ENCODE results near the gene AK8.

AK8 gene

DNA sequence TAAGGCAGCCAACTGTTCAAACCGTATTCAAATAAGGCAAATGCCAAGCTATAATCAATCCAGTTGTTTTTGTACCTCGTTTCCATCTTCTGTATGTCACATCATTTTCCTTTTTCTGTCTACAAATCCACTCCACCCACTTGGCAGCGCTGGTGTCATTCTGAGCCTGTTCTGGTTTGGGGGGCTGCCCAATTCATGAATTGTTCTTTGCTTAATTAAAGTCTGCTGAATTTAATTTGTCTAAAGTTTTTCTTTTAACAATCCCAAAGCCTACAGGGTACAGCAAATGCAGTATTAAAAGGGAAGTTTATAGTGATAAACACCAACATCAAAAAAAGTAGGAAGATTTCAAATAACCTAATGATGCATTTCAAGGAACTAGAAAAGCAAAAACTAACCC, 114.5 kb downstream of the AK8 start:
- in situ Hi-C loops (cut with HindIII; ENCODE audit: low sequenced_read_pairs) = no loop called here

DNA sequence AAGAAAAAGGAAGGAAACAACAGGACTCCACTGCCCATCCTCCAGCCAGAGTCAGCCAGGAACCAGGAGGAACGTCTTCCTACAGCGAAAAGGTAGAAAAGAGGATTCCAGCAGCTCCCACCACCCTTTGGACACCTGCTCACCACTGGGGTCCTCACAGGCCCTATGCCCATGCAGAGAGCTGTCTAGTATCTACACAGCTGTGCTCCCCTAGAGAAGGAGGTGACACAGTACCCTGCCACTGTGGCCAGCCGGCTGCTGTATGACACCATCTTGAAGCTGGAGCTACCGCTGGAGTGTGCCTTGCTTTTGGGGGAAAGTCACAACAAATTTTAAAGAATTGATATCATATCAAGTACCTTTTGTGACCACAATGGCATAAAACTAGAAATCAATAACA, 115.2 kb downstream of the AK8 start:
- TF ChIP-seq, protein P1, sequence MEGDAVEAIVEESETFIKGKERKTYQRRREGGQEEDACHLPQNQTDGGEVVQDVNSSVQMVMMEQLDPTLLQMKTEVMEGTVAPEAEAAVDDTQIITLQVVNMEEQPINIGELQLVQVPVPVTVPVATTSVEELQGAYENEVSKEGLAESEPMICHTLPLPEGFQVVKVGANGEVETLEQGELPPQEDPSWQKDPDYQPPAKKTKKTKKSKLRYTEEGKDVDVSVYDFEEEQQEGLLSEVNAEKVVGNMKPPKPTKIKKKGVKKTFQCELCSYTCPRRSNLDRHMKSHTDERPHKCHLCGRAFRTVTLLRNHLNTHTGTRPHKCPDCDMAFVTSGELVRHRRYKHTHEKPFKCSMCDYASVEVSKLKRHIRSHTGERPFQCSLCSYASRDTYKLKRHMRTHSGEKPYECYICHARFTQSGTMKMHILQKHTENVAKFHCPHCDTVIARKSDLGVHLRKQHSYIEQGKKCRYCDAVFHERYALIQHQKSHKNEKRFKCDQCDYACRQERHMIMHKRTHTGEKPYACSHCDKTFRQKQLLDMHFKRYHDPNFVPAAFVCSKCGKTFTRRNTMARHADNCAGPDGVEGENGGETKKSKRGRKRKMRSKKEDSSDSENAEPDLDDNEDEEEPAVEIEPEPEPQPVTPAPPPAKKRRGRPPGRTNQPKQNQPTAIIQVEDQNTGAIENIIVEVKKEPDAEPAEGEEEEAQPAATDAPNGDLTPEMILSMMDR (IDR thresholded peaks at IDR 0.05; ENCODE audit: low read depth, low read length) = no peak
- DNase-seq (ENCODE audit: low read depth, low spot score) = no peak
- in situ Hi-C loops (cut with HindIII; ENCODE audit: low sequenced_read_pairs) = no loop called here
- H3K4me3 ChIP-seq (ENCODE audit: low read depth, low read length) = no peak overlapping the region

More for the DNA sequence above, 114.5 kb downstream of the AK8 start:
- TF ChIP-seq, protein P1 (IDR thresholded peaks at IDR 0.05; ENCODE audit: low read depth, low read length) = no peak
- no peak for DNase-seq (ENCODE audit: low read depth, low spot score)
- H3K4me3 ChIP-seq (ENCODE audit: low read depth, low read length) = no peak overlapping the region

DNA sequence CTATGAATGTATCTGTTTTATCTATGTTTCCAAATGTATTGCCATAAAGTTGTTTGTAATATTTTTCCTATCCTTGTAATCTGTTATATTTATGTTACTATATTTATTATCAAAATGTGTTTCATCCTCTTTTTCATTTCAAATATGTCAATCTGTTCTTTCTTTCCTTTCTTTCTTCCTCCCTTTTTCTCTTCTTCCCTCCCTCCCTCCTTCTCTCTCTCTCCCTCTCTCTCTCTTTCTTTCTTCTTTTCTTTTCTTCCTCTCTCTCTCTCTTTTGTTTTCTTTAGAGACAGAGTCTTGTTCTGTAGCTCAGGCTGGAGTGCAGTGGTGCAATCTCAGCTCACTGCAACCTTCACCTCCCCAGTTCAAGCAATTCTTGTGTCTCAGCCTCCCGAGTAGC, 116.5 kb downstream of the AK8 start:
- TF ChIP-seq, protein P1 (IDR thresholded peaks at IDR 0.05; ENCODE audit: low read depth, low read length) = no peak
- in situ Hi-C loops (cut with HindIII; ENCODE audit: low sequenced_read_pairs) = no loop called here
- no peak for DNase-seq (ENCODE audit: low read depth, low spot score)
- no peak overlapping the region for H3K4me3 ChIP-seq (ENCODE audit: low read depth, low read length)

DNA sequence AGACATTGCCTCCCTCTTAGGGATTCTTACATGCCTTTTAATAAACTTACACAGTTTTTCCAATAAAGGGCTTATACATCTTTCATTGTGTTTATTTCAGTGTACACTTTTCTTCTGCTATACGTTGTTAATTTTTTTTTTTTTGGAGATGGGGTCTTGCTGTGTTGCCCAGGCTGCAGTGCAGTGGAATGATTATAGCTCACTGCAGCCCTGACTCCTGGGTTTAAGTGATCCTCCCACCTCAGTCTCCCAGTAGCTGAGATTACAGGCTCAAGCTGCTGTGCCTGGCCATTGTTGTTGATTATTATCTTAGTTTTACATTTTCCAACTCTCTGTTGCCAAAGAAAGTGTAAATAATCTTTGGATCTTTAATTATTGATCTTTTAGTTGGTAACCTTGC, 118.0 kb downstream of the AK8 start:
- no peak overlapping the region for H3K4me3 ChIP-seq (ENCODE audit: low read depth, low read length)
- in situ Hi-C loops (cut with HindIII; ENCODE audit: low sequenced_read_pairs) = no loop called here
- DNase-seq (ENCODE audit: low read depth, low spot score) = no peak
- TF ChIP-seq, protein P1 (IDR thresholded peaks at IDR 0.05; ENCODE audit: low read depth, low read length) = no peak

DNA sequence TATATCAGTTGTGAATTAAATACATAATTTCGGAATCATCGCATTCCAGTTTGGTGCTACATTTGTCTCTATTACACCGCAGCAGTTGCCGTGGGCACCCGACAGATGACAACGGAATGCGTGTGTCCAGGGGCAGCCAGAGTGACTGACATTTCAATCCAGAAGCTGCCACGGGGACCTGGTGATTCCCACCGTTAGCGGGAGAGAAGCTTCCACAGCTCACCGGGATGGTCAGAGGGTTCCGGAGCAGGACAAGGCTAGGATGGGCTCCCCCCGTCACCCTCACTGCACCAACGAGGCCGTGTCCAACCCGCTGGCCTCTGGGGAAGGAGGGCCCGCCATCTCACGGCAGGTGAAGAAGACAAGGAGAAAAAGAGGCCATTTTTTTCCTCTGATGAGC, 121.1 kb downstream of the AK8 start:
- DNase-seq (ENCODE audit: low read depth, low spot score) = no peak
- TF ChIP-seq, protein P1 (IDR thresholded peaks at IDR 0.05; ENCODE audit: low read depth, low read length) = no peak
- H3K4me3 ChIP-seq (ENCODE audit: low read depth, low read length) = no peak overlapping the region
- in situ Hi-C loops (cut with HindIII; ENCODE audit: low sequenced_read_pairs) = no loop called here

DNA sequence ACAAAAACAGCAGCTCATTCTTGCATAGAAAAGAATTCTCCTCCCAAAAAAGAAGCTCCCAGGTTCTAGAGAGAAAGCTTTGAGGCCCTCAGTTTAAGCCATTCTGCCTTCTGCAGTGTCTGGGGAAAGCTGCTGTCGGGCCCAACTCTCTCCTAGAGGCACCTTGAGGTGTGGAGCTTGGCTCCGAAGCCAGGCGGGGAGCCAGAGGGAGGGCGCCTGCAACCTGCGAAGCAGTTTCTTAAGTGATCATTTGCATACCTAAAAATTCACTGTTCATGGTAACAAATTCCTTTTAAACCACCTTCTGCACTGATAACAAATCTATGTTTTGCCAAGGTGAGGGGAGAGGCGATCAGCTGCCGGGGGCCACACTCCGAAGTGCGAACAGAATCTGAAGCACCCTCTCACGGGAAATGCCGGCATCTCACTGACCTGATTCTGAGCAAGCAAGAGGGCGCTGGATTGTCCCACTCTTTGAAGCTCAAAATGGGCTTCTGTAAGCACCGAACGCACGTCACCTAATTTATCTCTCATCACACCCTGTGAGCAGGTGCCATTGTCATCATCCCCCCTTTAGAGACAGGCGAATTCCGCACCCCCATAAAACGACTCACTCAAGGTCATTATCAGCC, 121.8 kb downstream of the AK8 start:
- in situ Hi-C loops (cut with HindIII; ENCODE audit: low sequenced_read_pairs) = no loop called here
- TF ChIP-seq, protein P1 (IDR thresholded peaks at IDR 0.05; ENCODE audit: low read depth, low read length) = no peak
- no peak for DNase-seq (ENCODE audit: low read depth, low spot score)
- no peak overlapping the region for H3K4me3 ChIP-seq (ENCODE audit: low read depth, low read length)

All from astrocyte of the spinal cord (primary cell).